HG03025 (cell line): ENCODE measurements around the gene OPCML.

Source experiments
- ATAC-seq: cut with Tn5 transposase; IDR thresholded peaks from one replicate; pipeline ENCODE4 v1.9.1; 2021; ENCODE audit warnings: mild to moderate bottlenecking, moderate library complexity; ENCODE audit not compliant: unreplicated experiment, low FRiP score

OPCML gene

DNA sequence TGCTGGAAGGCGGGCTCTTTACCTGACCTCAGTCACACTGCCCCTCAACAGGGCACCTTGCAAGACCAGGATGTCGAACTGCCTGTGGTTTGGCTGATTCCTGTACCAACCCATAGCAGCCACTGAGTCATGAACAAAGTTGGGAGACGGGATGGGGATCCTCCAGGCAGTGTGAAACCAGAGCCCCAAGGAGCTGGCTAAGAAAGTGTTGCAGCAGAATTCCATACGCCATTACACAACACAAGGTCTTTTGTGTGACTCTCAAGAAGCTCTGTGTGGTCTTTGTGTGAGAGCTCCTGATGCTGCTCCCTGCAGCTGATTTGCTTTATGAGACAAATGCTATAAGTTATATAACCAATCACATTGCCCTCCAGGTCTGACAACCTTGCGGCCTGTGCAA lies 617.7 kb downstream of the OPCML start:
- no peak for ATAC-seq

GRCh38 chr11:132913886-132914285 lies 618.4 kb downstream of the OPCML start:
- no peak for ATAC-seq

- ATAC-seq, result no peak
Measured at GRCh38 chr11:132913295-132913694, 619.0 kb downstream of the OPCML start.

DNA sequence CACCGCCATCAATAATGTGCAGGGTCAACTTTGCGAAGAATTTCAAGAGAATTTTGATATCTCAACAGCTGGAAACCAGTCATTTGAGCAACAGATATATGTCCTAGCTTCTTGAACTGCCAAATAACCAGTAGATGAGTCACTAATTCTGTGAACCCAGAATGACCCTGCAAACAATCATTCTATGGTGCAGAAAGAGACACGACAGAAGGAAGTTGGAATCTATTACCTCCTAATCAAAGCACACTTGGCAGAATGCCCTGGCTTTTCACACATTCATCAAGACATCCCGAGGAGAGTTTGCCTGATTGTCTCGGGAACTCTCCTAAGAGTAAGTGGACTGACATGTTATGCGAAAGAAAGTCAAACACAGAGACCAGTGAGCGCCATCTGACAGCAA lies 621.1 kb downstream of the OPCML start:
- no peak for ATAC-seq

GRCh38 chr11:132910011-132910760 lies 622.1 kb downstream of the OPCML start:
- no peak for ATAC-seq

DNA sequence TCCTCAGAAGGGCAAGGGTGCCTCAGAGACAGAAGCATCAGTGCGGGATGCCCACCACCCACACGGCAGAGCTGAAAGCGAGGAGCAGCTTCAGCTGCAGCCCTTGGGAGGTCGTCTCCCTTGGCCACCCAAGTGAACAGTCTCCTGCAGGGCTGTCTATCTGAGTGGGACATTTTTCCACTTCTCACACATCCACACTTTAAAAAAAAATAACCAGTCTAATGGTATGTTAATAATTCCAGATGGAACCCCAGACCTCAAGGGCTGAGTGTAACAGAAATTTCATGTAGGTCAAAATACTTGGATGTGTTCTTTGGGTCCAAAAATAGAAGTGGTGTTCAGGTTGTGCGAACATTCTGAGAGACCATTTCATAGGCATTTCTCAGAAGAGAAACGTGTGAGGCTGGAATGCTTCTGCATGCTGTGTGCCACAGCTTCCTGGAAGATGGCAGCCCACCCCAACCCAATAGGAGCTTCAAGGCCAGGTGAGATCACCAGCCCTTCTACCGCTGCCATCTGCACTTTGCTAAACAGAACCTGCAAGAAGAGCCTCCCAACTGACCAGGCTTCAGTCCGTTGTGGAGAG lies 623.2 kb downstream of the OPCML start:
- ATAC-seq, result no peak

GRCh38 chr11:132908414-132908810 lies 623.9 kb downstream of the OPCML start:
- no peak for ATAC-seq

GRCh38 chr11:132907651-132908413 lies 624.5 kb downstream of the OPCML start:
- no peak for ATAC-seq

DNA sequence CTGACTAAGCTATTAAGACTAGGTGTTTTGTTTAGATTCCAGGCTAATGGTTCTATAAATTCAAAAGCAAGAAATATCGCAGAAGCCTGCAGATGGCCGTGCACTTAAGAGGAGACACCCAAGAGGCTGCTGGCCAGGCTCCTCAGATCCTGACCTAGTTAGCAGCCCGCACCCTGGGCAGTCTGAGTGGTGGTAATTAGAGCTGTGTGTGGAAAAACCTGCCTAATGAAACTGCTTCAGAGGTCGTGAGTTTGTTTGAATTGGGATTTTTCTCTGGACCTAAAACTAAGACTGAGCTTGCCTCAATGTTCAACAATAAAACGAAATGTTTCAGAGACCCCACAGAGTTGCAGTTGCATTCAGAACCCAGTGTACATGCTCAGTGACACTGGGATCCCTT lies 627.7 kb downstream of the OPCML start:
- ATAC-seq, result no peak

GRCh38 chr11:132904091-132904490 lies 628.2 kb downstream of the OPCML start:
- no peak for ATAC-seq

DNA sequence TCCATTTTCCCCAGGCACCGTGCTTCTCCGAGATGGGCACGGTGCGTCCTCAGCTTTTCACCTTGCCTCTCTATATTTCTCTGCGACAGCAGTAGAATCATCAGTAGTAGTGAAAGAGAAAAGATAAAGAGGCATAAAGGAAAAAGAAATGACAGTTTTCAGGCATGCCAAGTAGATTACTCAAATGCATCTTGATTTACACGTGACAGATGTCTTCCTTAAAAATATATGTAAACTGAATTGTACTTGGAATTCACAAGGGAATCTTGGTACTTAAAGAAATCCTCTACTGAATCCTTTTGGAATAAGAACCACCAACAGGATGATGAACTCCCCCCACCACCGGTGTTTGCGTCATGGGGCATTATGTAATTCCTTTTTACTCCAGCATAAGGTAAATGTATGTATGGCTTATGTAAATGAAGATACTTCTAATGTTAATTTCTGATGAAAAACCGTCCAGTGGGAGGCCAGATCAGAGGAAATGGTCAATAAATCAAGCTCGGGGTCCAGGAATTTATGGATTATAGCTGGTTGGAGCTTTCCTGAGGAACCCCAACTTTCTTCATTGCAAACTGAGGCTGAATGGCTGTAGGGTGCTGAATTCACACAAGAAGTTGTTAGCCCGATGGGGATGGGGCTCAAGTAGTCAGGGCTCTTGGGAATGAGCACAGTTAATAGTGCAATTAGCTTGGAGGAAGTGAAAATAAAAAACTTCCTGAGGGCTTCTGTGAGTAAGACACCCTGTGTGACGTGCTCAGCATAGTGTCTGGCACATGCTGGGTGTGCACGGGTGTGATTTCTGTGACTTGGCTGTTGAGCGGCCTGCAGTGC lies 630.4 kb downstream of the OPCML start:
- no peak for ATAC-seq

GRCh38 chr11:132898676-132899075 lies 633.6 kb downstream of the OPCML start:
- ATAC-seq, result no peak

DNA sequence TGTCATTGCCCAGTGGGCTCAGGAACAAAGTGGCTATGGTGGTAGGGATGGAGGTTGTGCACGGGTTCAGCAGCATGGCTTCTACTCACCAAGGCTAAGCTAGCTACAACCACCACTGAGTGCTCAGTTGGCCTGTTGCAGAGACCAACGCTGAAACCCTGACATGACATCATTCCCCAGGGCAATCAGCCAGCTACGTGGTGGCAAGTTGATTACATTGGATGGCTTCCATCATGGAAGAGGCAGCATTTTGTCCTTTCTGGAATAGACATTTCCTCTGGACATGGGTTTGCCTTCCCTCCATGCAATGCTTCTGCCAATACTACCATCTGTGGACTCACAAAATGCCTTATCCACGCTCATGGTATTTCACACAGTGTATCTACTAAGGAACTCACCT lies 634.3 kb downstream of the OPCML start:
- no peak for ATAC-seq

DNA sequence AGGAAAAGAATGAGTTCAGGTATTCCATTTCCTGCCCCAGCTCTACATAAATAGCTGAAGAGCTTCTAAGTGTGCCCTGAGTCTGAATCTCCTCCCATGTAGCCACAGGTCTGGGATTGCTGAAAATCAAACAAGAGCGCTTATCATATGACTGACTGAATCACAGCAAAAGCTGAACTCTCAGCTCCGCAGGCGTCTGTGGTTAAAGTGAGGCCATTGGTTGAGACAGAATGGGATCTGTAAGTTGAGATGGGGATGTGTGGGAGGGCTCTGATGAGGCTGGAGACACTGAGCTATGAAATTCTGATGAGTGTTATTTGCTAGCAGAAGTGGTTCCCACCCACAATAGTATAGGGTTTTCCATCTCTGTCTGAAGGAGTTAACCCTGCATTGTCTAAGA lies 637.0 kb downstream of the OPCML start:
- no peak for ATAC-seq

DNA sequence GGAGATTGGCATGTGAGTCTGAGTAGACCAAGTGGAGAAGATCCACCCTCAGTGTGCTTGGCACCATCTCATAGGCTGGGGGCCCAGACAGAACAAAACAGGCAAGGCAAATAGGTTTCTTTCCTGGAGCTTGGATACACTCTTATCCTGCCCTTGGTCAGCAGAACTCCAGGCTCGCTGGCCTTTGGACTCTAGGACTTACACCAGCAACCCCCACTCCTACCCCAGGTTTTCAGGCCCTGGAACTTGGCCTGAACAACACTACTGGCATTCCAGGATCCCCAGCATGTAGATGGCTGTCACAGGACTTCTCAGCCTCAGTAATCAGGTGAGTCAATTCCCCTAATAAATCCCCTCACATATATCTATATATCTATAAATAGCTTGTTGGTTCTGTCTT lies 637.7 kb downstream of the OPCML start:
- ATAC-seq, result no peak

- no peak for ATAC-seq
Measured at GRCh38 chr11:132892876-132893275, 639.4 kb downstream of the OPCML start.

DNA sequence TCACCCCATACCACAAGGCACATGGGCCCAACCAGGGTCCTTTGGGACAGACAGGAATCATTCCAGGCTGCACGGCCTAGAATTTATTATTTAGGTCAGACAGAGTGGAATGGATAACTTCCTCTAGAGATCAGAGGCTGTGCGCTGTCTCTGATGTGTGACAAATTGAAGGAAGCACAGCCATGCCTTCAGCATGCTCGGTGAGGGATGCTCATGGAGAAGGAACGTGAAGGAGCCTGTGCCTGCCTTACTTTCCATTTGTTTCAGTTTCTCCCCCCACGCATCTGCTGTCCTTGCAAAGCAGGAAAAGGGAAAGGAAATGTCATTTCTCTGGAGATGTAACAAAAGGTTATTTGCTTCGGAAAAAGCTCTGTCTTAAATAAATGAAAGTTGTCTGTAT lies 644.1 kb downstream of the OPCML start:
- no peak for ATAC-seq

DNA sequence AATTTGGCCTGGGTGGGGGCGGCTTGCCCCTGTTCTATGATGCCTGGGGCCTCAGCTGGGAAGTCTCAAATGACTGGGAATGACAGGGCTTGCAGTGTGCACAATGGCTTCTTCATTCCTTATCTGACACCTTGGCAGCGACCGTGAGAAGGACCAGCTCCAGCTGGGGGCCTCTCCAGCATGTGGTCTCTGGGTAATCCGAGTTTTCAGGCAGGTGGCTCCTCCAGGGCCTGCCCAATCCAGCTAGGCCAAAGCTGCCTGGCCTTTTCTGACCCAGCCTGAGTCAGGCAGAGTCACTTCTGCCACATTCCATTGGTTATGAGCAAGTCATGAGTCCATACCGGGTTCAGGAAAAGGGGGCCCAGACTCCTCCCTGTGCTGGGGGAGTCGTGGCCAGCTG lies 646.0 kb downstream of the OPCML start:
- ATAC-seq, result no peak

GRCh38 chr11:132883241-132883640 lies 649.1 kb downstream of the OPCML start:
- ATAC-seq, result no peak

- ATAC-seq, result no peak
Measured at GRCh38 chr11:132881622-132882021, 650.7 kb downstream of the OPCML start.

DNA sequence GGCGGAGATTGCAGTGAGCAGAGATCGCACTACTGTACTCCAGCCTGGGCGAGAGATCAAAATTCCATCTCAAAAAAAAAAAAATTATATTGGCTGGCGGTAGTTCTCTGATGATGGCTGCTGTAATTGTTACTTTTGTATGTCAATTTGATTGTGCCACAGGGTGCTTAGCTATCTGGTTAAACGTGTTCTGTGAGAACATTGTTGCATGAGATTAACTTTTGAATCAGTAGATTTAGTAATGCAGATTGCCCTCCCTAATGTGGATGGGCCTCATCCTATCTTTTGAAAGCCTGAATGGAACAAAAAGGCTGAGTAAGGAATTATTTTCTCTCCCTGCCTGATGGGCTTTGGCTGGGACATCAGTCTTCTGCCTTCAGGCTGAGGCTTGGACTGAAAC lies 654.2 kb downstream of the OPCML start:
- no peak for ATAC-seq
